Colonic mucosa (tissue), 4 donors: ENCODE results near the gene AUTS2. TPM values are rescaled to one million over a fixed set of nuclear protein-coding genes. Genes with fewer than 3 reads are reported as not detected.

Experiments
- DNase-seq: peaks from one replicate; pipeline ENCODE4 v3.0.0-alpha.2; 2020
- H3K27ac ChIP-seq: fragments of 200-600 bp; one replicate; pipeline ENCODE4 v1.8.0; 2021
- H3K27me3 ChIP-seq: fragments of 200-600 bp; one replicate; pipeline ENCODE4 v1.8.0; 2021
- H3K36me3 ChIP-seq: fragments of 200-600 bp; one replicate; pipeline ENCODE4 v1.8.0; 2021
- H3K4me1 ChIP-seq: fragments of 200-600 bp; one replicate; pipeline ENCODE4 v1.8.0; 2021; ENCODE audit warnings: mild to moderate bottlenecking
- H3K4me3 ChIP-seq: fragments of 200-600 bp; one replicate; pipeline ENCODE4 v1.8.0; 2021
- H3K9ac ChIP-seq, 2 donors: one replicate each; pipeline ENCODE4 v1.7.0; 2013; ENCODE audit warnings: control low read depth in 2 of 2, low read depth in 2 of 2, low read length in 2 of 2
- H3K9me3 ChIP-seq: fragments of 200-600 bp; one replicate; pipeline ENCODE4 v1.8.0; 2021
- CTCF ChIP-seq: fragments of 200-600 bp; IDR thresholded peaks from one replicate; pipeline ENCODE4 v1.8.0; 2022; ENCODE audit warnings: antibody characterized with exemption, mild to moderate bottlenecking
- intact Hi-C: fragments of 100-400 bp; cut with DNase I; formaldehyde crosslinking; loops from one replicate; pipeline ENCODE4 v1.14.1; 2022
- total RNA-seq, 2 donors: library from RNA; stranded (reverse); fragmentation: NEBNext Ultra II Directional in 1 of 2; extraction: Animal tissue kit (Norgen Biotek cat#: 25700) in 1 of 2; gene quantifications; one replicate each; pipeline ENCODE4 v1.2.1, GENCODE V29; 2021
- donor health status: healthy.
- donor health status: DM: no; HTN: no; CAD: no.
- donor health status: DM: no; HTN: no; CAD: no.

AUTS2 gene
- total RNA-seq, 2 donors from 2014 or later: 39.8 to 42.3 TPM

- Histone ChIP-seq H3K4me3 (no peak overlapping the region), H3K9me3 (no peaks in the 10 kb centered on the region), H3K4me1 (no peaks in the 10 kb centered on the region), H3K27ac (no peak overlapping the region), H3K27me3 (no peaks in the 10 kb centered on the region), H3K36me3 (no peaks in the 10 kb centered on the region), H3K9ac (no peak overlapping the region)
- DNase-seq: no peak
- intact Hi-C loops: no loop called here
- no peak for TF ChIP-seq CTCF
Measured at GRCh38 chr7:69951458-69951857, 353.2 kb downstream of the AUTS2 start.

GRCh38 chr7:69953136-69954067, 355.1 kb downstream of the AUTS2 start:
- no peaks in the 10 kb centered on the region for H3K4me1 ChIP-seq

GRCh38 chr7:69956541-69956940, 358.3 kb downstream of the AUTS2 start:
- Histone ChIP-seq H3K4me3 (no peak overlapping the region), H3K27me3 (no peaks in the 10 kb centered on the region), H3K27ac (no peak overlapping the region), H3K36me3 (no peaks in the 10 kb centered on the region), H3K4me1 (no peaks in the 10 kb centered on the region), H3K9ac (no peak overlapping the region), H3K9me3 (no peaks in the 10 kb centered on the region)
- intact Hi-C loops: no loop called here
- DNase-seq: no peak
- TF ChIP-seq CTCF: no peak

More at GRCh38 chr7:69953136-69954067, 355.1 kb downstream of the AUTS2 start:
- Histone ChIP-seq H3K27ac (no peak overlapping the region), H3K9me3 (no peaks in the 10 kb centered on the region), H3K27me3 (no peaks in the 10 kb centered on the region), H3K4me3 (no peak overlapping the region), H3K36me3 (no peaks in the 10 kb centered on the region), H3K9ac (no peak overlapping the region)
- DNase-seq: no peak
- no peak for TF ChIP-seq CTCF
- intact Hi-C loops: no loop called here

GRCh38 chr7:69957661-69958060, 359.4 kb downstream of the AUTS2 start:
- no peak for TF ChIP-seq CTCF
- no peaks in the 10 kb centered on the region for H3K27me3 ChIP-seq
- no peaks in the 10 kb centered on the region for H3K36me3 ChIP-seq
- intact Hi-C loops: no loop called here
- H3K27ac ChIP-seq: no peak overlapping the region
- no peak overlapping the region for H3K4me3 ChIP-seq
- DNase-seq: no peak
- no peaks in the 10 kb centered on the region for H3K4me1 ChIP-seq
- no peak overlapping the region for H3K9ac ChIP-seq
- no peaks in the 10 kb centered on the region for H3K9me3 ChIP-seq

- Histone ChIP-seq H3K9ac (no peak overlapping the region), H3K27me3 (no peaks in the 10 kb centered on the region), H3K27ac (no peak overlapping the region), H3K4me1 (no peaks in the 10 kb centered on the region), H3K36me3 (no peaks in the 10 kb centered on the region), H3K4me3 (no peak overlapping the region), H3K9me3 (no peaks in the 10 kb centered on the region)
- TF ChIP-seq CTCF: no peak
- intact Hi-C loops: no loop called here
- DNase-seq: no peak
Measured at GRCh38 chr7:69959789-69960499, 361.7 kb downstream of the AUTS2 start.
